ENCODE measurements around the gene NPHP4. TPM values are rescaled to one million over a fixed set of nuclear protein-coding genes. Genes with fewer than 3 reads are reported as not detected.

The NPHP4 gene
- total RNA-seq, 1 experiment from 2014 or later, result 20.0 TPM

DNA sequence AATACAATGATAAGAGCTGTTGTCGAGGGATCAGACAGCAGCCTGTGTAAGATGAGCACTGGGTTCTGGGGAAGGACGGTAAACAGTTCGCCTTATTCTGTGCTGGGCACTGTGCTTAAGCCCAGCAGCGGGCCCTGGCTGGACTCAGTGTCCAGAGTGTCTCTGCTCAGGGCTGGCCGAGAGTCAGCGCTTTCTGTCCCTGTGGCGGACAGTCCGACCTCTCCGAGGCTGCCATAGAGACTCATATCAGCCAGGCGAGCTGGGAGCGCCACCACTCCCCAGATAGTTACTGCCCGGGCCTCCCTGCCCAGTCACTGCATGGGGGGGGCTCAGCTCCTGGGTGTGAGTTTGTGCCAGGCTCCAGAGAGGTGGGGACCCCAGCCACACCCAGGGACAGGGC lies 14.7 kb upstream of the NPHP4 start:
- Histone ChIP-seq H3K4me3 (replicated peaks in 1 of 2; ENCODE audit: low read depth in 1 of 2, low read length in 2 of 2) (no peak overlapping the region), H3K4me2 (ENCODE audit: low read length) (no peak overlapping the region), H4K20me1 (ENCODE audit: insufficient read depth) (no peaks in the 10 kb centered on the region), H3K79me2 (ENCODE audit: insufficient read depth, low read length) (no peaks in the 10 kb centered on the region), H2AFZ (ENCODE audit: low read depth, low read length, poor library complexity, severe bottlenecking) (no peak overlapping the region), H3K9ac (ENCODE audit: low read length) (no peak overlapping the region), H3K4me1 (ENCODE audit: control insufficient read depth in 1 of 2, insufficient read depth in 2 of 2, low read length in 2 of 2) (peaks cover 5 to 7% of the 10 kb centered on the region in 2 experiments), H3K9me3 (ENCODE audit: control insufficient read depth in 1 of 2, insufficient read depth in 1 of 2, low read depth in 1 of 2, low read length in 2 of 2) (no peaks in the 10 kb centered on the region), H3K36me3 (ENCODE audit: control insufficient read depth in 1 of 2, insufficient read depth in 2 of 2, low read length in 2 of 2) (no peaks in the 10 kb centered on the region), H3K27me3 (ENCODE audit: insufficient read depth, low read length) (no peaks in the 10 kb centered on the region), H3K9me2 (ENCODE audit: insufficient read depth) (no peaks in the 10 kb centered on the region), H3K27ac (ENCODE audit: low read depth, low read length) (no peak overlapping the region)
- ATAC-seq, result no peak
- TF ChIP-seq YY1 (IDR thresholded peaks at IDR 0.05; ENCODE audit: extremely low read depth, insufficient replicate concordance, low read depth, low read length), result no peak
- no peak for TF ChIP-seq EGR1 (IDR thresholded peaks at IDR 0.05; ENCODE audit: low read depth)
- TF ChIP-seq CBX3 (IDR thresholded peaks at IDR 0.05; ENCODE audit: low read depth), result no peak
- TF ChIP-seq ZBTB33 (IDR thresholded peaks at IDR 0.05; ENCODE audit: extremely low read depth, insufficient replicate concordance, low read length), result no peak
- no peak for TF ChIP-seq EZH2 (IDR thresholded peaks at IDR 0.05)
- TF ChIP-seq ZNF274 (IDR thresholded peaks at IDR 0.05; ENCODE audit: low read depth, low read length), result no peak
- no peak for TF ChIP-seq CEBPB (IDR thresholded peaks at IDR 0.05; ENCODE audit: low read depth)
- TF ChIP-seq JUND (IDR thresholded peaks at IDR 0.05), result no peak
- TF ChIP-seq FOSL1 (IDR thresholded peaks at IDR 0.05; ENCODE audit: low read depth), result no peak
- TF ChIP-seq, protein P1, sequence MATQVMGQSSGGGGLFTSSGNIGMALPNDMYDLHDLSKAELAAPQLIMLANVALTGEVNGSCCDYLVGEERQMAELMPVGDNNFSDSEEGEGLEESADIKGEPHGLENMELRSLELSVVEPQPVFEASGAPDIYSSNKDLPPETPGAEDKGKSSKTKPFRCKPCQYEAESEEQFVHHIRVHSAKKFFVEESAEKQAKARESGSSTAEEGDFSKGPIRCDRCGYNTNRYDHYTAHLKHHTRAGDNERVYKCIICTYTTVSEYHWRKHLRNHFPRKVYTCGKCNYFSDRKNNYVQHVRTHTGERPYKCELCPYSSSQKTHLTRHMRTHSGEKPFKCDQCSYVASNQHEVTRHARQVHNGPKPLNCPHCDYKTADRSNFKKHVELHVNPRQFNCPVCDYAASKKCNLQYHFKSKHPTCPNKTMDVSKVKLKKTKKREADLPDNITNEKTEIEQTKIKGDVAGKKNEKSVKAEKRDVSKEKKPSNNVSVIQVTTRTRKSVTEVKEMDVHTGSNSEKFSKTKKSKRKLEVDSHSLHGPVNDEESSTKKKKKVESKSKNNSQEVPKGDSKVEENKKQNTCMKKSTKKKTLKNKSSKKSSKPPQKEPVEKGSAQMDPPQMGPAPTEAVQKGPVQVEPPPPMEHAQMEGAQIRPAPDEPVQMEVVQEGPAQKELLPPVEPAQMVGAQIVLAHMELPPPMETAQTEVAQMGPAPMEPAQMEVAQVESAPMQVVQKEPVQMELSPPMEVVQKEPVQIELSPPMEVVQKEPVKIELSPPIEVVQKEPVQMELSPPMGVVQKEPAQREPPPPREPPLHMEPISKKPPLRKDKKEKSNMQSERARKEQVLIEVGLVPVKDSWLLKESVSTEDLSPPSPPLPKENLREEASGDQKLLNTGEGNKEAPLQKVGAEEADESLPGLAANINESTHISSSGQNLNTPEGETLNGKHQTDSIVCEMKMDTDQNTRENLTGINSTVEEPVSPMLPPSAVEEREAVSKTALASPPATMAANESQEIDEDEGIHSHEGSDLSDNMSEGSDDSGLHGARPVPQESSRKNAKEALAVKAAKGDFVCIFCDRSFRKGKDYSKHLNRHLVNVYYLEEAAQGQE (IDR thresholded peaks at IDR 0.05; ENCODE audit: low read depth), result no peak
- TF ChIP-seq ATF3 (IDR thresholded peaks at IDR 0.05), result no peak
- no peak for TF ChIP-seq SIN3A (IDR thresholded peaks at IDR 0.05; ENCODE audit: low read depth)
- TF ChIP-seq POLR2AphosphoS5 (IDR thresholded peaks at IDR 0.05; ENCODE audit: low read depth, low read length), result no peak
- CTCF ChIA-PET, result no interaction called here
- intact Hi-C loops (cut with micrococcal nuclease), result no loop called here
- POLR2A ChIA-PET, result no interaction called here
- no TSS peak for BruUV-seq (replicated peaks)
- no peak for DNase-seq (ENCODE audit: low read depth, low spot score)
- RAD21 ChIA-PET (ENCODE audit: low non-redundant PET in 1 of 2, low total read pairs in 2 of 2, uncharacterized antibody in 2 of 2, unreplicated experiment in 2 of 2), result no interaction called here
